C4-2B (cell line): Measurements from ENCODE around the gene PSTPIP1.

Experiments
- H3K27ac ChIP-seq: fragments of 450-650 bp; 2 replicates; pipeline ENCODE4 v1.5.1; 2017
- CTCF ChIP-seq: fragments of 450-650 bp; conservative IDR thresholded peaks from 2 replicates; pipeline ENCODE4 v1.5.1; 2017; ENCODE audit warnings: mild to moderate bottlenecking
- ZFX ChIP-seq: fragments of 450-650 bp; IDR thresholded peaks from 2 replicates; pipeline ENCODE4 v1.6.1; 2017

PSTPIP1 gene

GRCh38 chr15:77071305-77072223 is 76.6 kb downstream of the PSTPIP1 start:
- TF ChIP-seq ZFX = no peak
- no peak for TF ChIP-seq CTCF
- H3K27ac ChIP-seq = peak overlapping the region; percentile 80

DNA sequence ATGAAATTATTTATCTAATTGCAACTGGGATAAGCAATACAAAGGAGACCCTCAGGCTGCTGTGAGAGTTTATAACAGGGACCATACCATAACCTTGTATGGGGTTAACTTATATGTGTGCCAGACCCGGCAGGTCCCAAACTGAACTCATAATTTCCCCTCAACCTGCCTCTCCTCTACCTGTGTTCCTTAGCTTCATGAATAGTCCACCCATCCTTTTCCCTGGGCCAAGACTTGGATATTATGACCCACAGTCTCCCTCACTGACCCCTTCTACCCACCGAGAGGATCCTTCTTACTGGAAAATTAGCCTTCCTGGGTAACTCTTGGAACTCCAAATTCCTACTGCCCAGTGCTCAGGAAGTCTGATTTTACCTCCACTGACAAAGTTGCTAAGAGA is 79.4 kb downstream of the PSTPIP1 start:
- TF ChIP-seq CTCF = no peak
- no peak for TF ChIP-seq ZFX
- H3K27ac ChIP-seq = no peak overlapping the region

- TF ChIP-seq ZFX (no peak), CTCF (no peak)
- H3K27ac ChIP-seq = no peak overlapping the region
Observed at GRCh38 chr15:77075528-77075927, 80.6 kb downstream of the PSTPIP1 start.

- TF ChIP-seq ZFX (no peak), CTCF (no peak)
- H3K27ac ChIP-seq = no peak overlapping the region
Observed at GRCh38 chr15:77076323-77076915, 81.5 kb downstream of the PSTPIP1 start.

DNA sequence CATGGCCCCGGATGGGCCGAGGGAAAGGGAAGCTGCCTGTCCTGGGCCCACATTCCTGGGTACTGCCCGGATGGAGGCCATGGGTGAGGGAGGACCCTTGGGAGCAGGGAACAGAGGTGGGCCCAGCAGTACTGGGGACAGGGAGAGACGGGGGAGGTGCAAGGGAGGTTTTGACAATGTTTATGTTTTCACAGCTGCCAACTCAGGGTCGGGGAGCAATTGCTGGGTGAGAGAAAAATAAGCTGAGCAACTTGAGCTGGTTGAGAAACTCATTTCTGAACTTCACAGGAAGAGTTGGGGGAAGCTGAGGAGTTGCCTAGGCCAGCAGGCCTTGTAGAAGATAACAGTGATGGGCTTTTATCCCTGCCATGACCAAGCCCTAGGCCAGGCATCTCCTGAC is 87.0 kb downstream of the PSTPIP1 start:
- TF ChIP-seq CTCF = no peak
- no peak for TF ChIP-seq ZFX
- H3K27ac ChIP-seq = no peak overlapping the region

GRCh38 chr15:77083381-77084160 is 88.6 kb downstream of the PSTPIP1 start:
- TF ChIP-seq CTCF (no peak), ZFX (no peak)

More at GRCh38 chr15:77083381-77084160, 88.6 kb downstream of the PSTPIP1 start:
- no peak overlapping the region for H3K27ac ChIP-seq
